SK-N-SH (cell line): ENCODE data around the gene SMIM22. TPM values are rescaled to one million over a fixed set of nuclear protein-coding genes. Genes with fewer than 3 reads are reported as not detected.

ENCODE experiments used
- CTCF ChIA-PET: fragments of 300-600, 350-600 bp; formaldehyde crosslinking; extraction: SDS; loops from one replicate; lab custom pipeline; 2021; lab: Yijun Ruan, JAX
- POLR2A ChIA-PET: fragments of 350-600 bp; sonication (Branson Sonifier 250); formaldehyde crosslinking; extraction: SDS; loops from one replicate; lab custom pipeline; 2020; ENCODE audit warnings: antibody characterized with exemption, inconsistent platforms; lab: Yijun Ruan, JAX
- DNase-seq: peaks from one replicate; pipeline ENCODE4 v3.0.0; 2012
- H2AFZ ChIP-seq: fragments of 200-600 bp; sonication (generic); 2 replicates; pipeline ENCODE4 v1.8.1; 2016; ENCODE audit warnings: antibody characterized with exemption, mild to moderate bottlenecking, low read depth
- H3F3A ChIP-seq: fragments of 200-600 bp; sonication (generic); replicated peaks from 2 replicates; pipeline ENCODE3; 2016; ENCODE audit warnings: antibody characterized with exemption, mild to moderate bottlenecking; ENCODE audit not compliant: insufficient read depth
- H3K27ac ChIP-seq, 2 experiments: fragments of 200-500 bp in 1 of 2; fragments of 200-600 bp in 1 of 2; sonication (Bioruptor generic) in 1 of 2; sonication (generic), shearing (Covaris generic) in 1 of 2; 2 replicates each; pipeline versions ENCODE4 v1.5.1 to v1.6.1; 2014 to 2016; ENCODE audit warnings: low read depth in 2 of 2, inconsistent platforms in 1 of 2, low read length in 1 of 2, mild to moderate bottlenecking in 1 of 2, mixed read lengths in 1 of 2
- H3K27me3 ChIP-seq: fragments of 200-600 bp; sonication (generic), shearing (Covaris generic); 2 replicates; pipeline ENCODE4 v1.6.1; 2016; ENCODE audit warnings: mixed run types; ENCODE audit not compliant: insufficient read depth
- H3K36me3 ChIP-seq, 2 experiments: fragments of 200-500 bp in 1 of 2; fragments of 200-600 bp in 1 of 2; sonication (Bioruptor generic) in 1 of 2; sonication (generic) in 1 of 2; replicated peaks in 1 of 2; 2 replicates each; pipeline versions ENCODE3 to v1.5.1; 2014 to 2016; ENCODE audit warnings: low read length in 1 of 2, mild to moderate bottlenecking in 1 of 2; ENCODE audit not compliant: insufficient read depth in 2 of 2, control insufficient read depth in 1 of 2
- H3K4me1 ChIP-seq, 2 experiments: fragments of 200-500 bp in 1 of 2; fragments of 200-600 bp in 1 of 2; sonication (Bioruptor generic) in 1 of 2; sonication (generic), shearing (Covaris generic) in 1 of 2; 2 replicates each; pipeline versions ENCODE4 v1.5.1 to v1.6.1; 2014 to 2016; ENCODE audit warnings: low read depth in 1 of 2, low read length in 1 of 2, mixed run types in 1 of 2; ENCODE audit not compliant: insufficient read depth in 2 of 2, control insufficient read depth in 1 of 2
- H3K4me2 ChIP-seq: fragments of 200-600 bp; sonication (generic), shearing (Covaris generic); 2 replicates; pipeline ENCODE4 v1.6.1; 2017; ENCODE audit warnings: mixed run types
- H3K4me3 ChIP-seq, 2 experiments: fragments of 200-500 bp in 1 of 2; fragments of 200-600 bp in 1 of 2; sonication (Bioruptor generic) in 1 of 2; sonication (generic), shearing (Covaris generic) in 1 of 2; 2 replicates each; pipeline versions ENCODE4 v1.5.1 to v1.8.1; 2014 to 2016; ENCODE audit warnings: low read depth in 2 of 2, inconsistent platforms in 1 of 2, low read length in 1 of 2, mild to moderate bottlenecking in 1 of 2, mixed read lengths in 1 of 2, moderate library complexity in 1 of 2
- H3K79me2 ChIP-seq: fragments of 200-600 bp; sonication (generic); 2 replicates; pipeline ENCODE4 v1.8.1; 2017; ENCODE audit warnings: mild to moderate bottlenecking; ENCODE audit not compliant: insufficient read depth
- H3K9ac ChIP-seq: fragments of 200-600 bp; sonication (generic); 2 replicates; pipeline ENCODE4 v1.6.1; 2017; ENCODE audit warnings: mixed run types
- H3K9me2 ChIP-seq: fragments of 200-600 bp; sonication (generic); 2 replicates; pipeline ENCODE4 v1.6.1; 2017; ENCODE audit warnings: mixed run types
- H3K9me3 ChIP-seq: fragments of 200-600 bp; sonication (generic); 2 replicates; pipeline ENCODE4 v1.6.1; 2017; ENCODE audit warnings: mixed run types, mild to moderate bottlenecking, moderate library complexity
- H4K20me1 ChIP-seq: fragments of 200-600 bp; sonication (generic); 2 replicates; pipeline ENCODE4 v1.6.1; 2017; ENCODE audit warnings: mild to moderate bottlenecking, mixed run types; ENCODE audit not compliant: insufficient read depth
- CHD2 ChIP-seq: fragments of 150-350 bp; IDR thresholded peaks from 2 replicates; pipeline ENCODE4 v1.6.1; 2018; ENCODE audit warnings: low read length; ENCODE audit not compliant: partially characterized antibody
- ELF1 ChIP-seq: IDR thresholded peaks from 2 replicates; pipeline ENCODE4 v1.4.0; 2012
- EP300 ChIP-seq, 2 experiments: IDR thresholded peaks; 2 replicates each; pipeline versions ENCODE4 v1.4.0 to v1.6.1; 2012; ENCODE audit warnings: borderline replicate concordance in 1 of 2, low read depth in 1 of 2, low read length in 1 of 2
- EZH2phosphoT487 ChIP-seq: fragments of 200-600 bp; sonication (generic); IDR thresholded peaks from 2 replicates; pipeline ENCODE4 v1.6.1; 2017; ENCODE audit warnings: low read depth, mixed run types, mild to moderate bottlenecking, antibody characterized with exemption, moderate library complexity, borderline replicate concordance
- FOXJ3 ChIP-seq: sonication (generic); formaldehyde crosslinking; IDR thresholded peaks from 2 replicates; pipeline ENCODE4 v1.5.1; 2020; ENCODE audit warnings: mild to moderate bottlenecking, missing genetic modification reagents
- FOXM1 ChIP-seq: IDR thresholded peaks from 2 replicates; pipeline ENCODE4 v1.4.0; 2012; ENCODE audit warnings: low read depth, mild to moderate bottlenecking
- JUND ChIP-seq: IDR thresholded peaks from 2 replicates; pipeline ENCODE4 v1.4.0; 2012
- NFIC ChIP-seq: IDR thresholded peaks from 2 replicates; pipeline ENCODE4 v1.4.0; 2012; ENCODE audit warnings: borderline replicate concordance
- NRF1 ChIP-seq: IDR thresholded peaks from 2 replicates; pipeline ENCODE4 v1.6.1; 2012; ENCODE audit warnings: low read depth, mild to moderate bottlenecking, low read length
- RAD21 ChIP-seq: IDR thresholded peaks from 2 replicates; pipeline ENCODE4 v1.6.1; 2012; ENCODE audit warnings: mild to moderate bottlenecking, low read length
- RCOR1 ChIP-seq: fragments of 150-350 bp; IDR thresholded peaks from 2 replicates; pipeline ENCODE4 v1.6.1; 2017; ENCODE audit warnings: antibody characterized with exemption, low read length
- SMC3 ChIP-seq: IDR thresholded peaks from 2 replicates; pipeline ENCODE4 v1.6.1; 2012; ENCODE audit warnings: low read depth, low read length, improper control_type of control experiment
- TCF12 ChIP-seq: IDR thresholded peaks from 2 replicates; pipeline ENCODE4 v1.4.0; 2012
- WGBS: methylation state at CpG from one replicate; pipeline ENCODE4 v1.1.6; 2017; ENCODE audit warnings: low lambda C conversion rate; 5-methylcytosine and 5-hydroxymethylcytosine counted together
- polyA plus RNA-seq, 3 experiments: library from polyadenylated mRNA; depleted of rRNA; stranded (reverse); fragments of >200 nt; gene quantifications; 2 replicates each; pipeline ENCODE4 v1.2.3, GENCODE V29; 2012
- TF ChIP-seq, protein P1 (sequence below): IDR thresholded peaks from 2 replicates; pipeline ENCODE4; 2012
- TF ChIP-seq, protein P2 (sequence below): IDR thresholded peaks from 2 replicates; pipeline ENCODE4 v1.4.0; 2012; ENCODE audit warnings: low read depth, borderline replicate concordance
- TF ChIP-seq, protein P3 (sequence below): IDR thresholded peaks from 2 replicates; pipeline ENCODE4 v1.6.1; 2012; ENCODE audit warnings: mild to moderate bottlenecking, low read depth, low read length, moderate library complexity
- TF ChIP-seq, protein P4 (sequence below): fragments of 150-350 bp; IDR thresholded peaks from 2 replicates; pipeline ENCODE4 v1.6.1; 2017; ENCODE audit warnings: antibody characterized with exemption, low read length, low read depth, borderline replicate concordance
- TF ChIP-seq, protein P5 (sequence below): fragments of 200-600 bp; sonication (generic); IDR thresholded peaks from 2 replicates; pipeline ENCODE4 v1.6.1; 2017; ENCODE audit warnings: antibody characterized with exemption, mild to moderate bottlenecking, moderate library complexity
- TF ChIP-seq, protein P6 (sequence below): IDR thresholded peaks from 2 replicates; pipeline ENCODE4 v1.4.0; 2012; ENCODE audit warnings: low read depth, borderline replicate concordance

Gene SMIM22
- polyA plus RNA-seq, 1 of the 3 experiments (the other 2 are of a cell fraction) = not detected

DNA sequence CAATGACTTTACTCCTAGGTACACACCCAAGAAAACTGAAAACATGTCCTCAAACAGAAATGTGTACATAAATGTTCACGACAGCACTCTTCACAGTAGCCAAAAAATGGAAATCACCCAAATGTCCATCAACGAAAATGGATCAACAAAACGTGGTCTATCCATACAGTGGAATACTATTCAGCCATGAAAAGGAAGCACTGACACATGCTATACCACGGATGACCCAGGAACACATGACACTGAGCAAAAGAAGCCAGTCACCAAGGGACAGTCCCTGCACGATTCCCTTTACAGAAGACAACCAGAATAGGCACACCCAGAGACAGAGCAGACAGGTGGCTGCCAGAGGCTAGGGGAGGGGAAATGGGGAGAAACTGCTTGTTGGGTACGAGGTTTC, 39.5 kb upstream of the SMIM22 start:
- ChIA-PET CTCF (no interaction called here), POLR2A (interaction anchor here (1.1 kb wide), 1 partner anchor 10 kb away, joined by 4 read pairs; no protein-coding TSS in a partner anchor)
- H3K9me3 ChIP-seq = 0 out of 2 replicates have a peak, but pooled peaks cover 6% of the 10 kb centered on the region
- no peaks in the 10 kb centered on the region for H3K27me3 ChIP-seq
- no peak overlapping the region for H2AFZ ChIP-seq
- H3K4me1 ChIP-seq = no peaks in the 10 kb centered on the region
- no peaks in the 10 kb centered on the region for H3K9me2 ChIP-seq
- no peaks in the 10 kb centered on the region for H3K79me2 ChIP-seq
- H3K4me2 ChIP-seq = no peak overlapping the region
- DNase-seq = no peak
- H3K9ac ChIP-seq = no peak overlapping the region
- WGBS = 92% methylated on average over 6 of the region's 6 CpGs
- peaks cover 45 to 61% of the 10 kb centered on the region in 2 experiments for H3K36me3 ChIP-seq
- TF ChIP-seq, protein P1, sequence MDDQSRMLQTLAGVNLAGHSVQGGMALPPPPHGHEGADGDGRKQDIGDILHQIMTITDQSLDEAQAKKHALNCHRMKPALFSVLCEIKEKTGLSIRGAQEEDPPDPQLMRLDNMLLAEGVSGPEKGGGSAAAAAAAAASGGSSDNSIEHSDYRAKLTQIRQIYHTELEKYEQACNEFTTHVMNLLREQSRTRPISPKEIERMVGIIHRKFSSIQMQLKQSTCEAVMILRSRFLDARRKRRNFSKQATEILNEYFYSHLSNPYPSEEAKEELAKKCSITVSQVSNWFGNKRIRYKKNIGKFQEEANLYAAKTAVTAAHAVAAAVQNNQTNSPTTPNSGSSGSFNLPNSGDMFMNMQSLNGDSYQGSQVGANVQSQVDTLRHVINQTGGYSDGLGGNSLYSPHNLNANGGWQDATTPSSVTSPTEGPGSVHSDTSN = no peak
- TF ChIP-seq, protein P2, sequence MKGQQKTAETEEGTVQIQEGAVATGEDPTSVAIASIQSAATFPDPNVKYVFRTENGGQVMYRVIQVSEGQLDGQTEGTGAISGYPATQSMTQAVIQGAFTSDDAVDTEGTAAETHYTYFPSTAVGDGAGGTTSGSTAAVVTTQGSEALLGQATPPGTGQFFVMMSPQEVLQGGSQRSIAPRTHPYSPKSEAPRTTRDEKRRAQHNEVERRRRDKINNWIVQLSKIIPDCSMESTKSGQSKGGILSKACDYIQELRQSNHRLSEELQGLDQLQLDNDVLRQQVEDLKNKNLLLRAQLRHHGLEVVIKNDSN = no peak
- TF ChIP-seq, protein P3, sequence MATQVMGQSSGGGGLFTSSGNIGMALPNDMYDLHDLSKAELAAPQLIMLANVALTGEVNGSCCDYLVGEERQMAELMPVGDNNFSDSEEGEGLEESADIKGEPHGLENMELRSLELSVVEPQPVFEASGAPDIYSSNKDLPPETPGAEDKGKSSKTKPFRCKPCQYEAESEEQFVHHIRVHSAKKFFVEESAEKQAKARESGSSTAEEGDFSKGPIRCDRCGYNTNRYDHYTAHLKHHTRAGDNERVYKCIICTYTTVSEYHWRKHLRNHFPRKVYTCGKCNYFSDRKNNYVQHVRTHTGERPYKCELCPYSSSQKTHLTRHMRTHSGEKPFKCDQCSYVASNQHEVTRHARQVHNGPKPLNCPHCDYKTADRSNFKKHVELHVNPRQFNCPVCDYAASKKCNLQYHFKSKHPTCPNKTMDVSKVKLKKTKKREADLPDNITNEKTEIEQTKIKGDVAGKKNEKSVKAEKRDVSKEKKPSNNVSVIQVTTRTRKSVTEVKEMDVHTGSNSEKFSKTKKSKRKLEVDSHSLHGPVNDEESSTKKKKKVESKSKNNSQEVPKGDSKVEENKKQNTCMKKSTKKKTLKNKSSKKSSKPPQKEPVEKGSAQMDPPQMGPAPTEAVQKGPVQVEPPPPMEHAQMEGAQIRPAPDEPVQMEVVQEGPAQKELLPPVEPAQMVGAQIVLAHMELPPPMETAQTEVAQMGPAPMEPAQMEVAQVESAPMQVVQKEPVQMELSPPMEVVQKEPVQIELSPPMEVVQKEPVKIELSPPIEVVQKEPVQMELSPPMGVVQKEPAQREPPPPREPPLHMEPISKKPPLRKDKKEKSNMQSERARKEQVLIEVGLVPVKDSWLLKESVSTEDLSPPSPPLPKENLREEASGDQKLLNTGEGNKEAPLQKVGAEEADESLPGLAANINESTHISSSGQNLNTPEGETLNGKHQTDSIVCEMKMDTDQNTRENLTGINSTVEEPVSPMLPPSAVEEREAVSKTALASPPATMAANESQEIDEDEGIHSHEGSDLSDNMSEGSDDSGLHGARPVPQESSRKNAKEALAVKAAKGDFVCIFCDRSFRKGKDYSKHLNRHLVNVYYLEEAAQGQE = no peak
- TF ChIP-seq NFIC (no peak), RCOR1 (no peak), ELF1 (no peak), JUND (no peak), FOXM1 (no peak), EZH2phosphoT487 (no peak), NRF1 (no peak), RAD21 (no peak), EP300 (IDR thresholded peaks at IDR 0.05; ENCODE audit: borderline replicate concordance in 1 of 2, low read depth in 1 of 2, low read length in 1 of 2) (no peak), CHD2 (no peak), SMC3 (no peak), FOXJ3 (CRISPR knock-in tag) (no peak), TCF12 (no peak)
- TF ChIP-seq, protein P4, sequence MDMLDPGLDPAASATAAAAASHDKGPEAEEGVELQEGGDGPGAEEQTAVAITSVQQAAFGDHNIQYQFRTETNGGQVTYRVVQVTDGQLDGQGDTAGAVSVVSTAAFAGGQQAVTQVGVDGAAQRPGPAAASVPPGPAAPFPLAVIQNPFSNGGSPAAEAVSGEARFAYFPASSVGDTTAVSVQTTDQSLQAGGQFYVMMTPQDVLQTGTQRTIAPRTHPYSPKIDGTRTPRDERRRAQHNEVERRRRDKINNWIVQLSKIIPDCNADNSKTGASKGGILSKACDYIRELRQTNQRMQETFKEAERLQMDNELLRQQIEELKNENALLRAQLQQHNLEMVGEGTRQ = no peak
- TF ChIP-seq, protein P5, sequence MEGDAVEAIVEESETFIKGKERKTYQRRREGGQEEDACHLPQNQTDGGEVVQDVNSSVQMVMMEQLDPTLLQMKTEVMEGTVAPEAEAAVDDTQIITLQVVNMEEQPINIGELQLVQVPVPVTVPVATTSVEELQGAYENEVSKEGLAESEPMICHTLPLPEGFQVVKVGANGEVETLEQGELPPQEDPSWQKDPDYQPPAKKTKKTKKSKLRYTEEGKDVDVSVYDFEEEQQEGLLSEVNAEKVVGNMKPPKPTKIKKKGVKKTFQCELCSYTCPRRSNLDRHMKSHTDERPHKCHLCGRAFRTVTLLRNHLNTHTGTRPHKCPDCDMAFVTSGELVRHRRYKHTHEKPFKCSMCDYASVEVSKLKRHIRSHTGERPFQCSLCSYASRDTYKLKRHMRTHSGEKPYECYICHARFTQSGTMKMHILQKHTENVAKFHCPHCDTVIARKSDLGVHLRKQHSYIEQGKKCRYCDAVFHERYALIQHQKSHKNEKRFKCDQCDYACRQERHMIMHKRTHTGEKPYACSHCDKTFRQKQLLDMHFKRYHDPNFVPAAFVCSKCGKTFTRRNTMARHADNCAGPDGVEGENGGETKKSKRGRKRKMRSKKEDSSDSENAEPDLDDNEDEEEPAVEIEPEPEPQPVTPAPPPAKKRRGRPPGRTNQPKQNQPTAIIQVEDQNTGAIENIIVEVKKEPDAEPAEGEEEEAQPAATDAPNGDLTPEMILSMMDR = no peak
- TF ChIP-seq, protein P6, sequence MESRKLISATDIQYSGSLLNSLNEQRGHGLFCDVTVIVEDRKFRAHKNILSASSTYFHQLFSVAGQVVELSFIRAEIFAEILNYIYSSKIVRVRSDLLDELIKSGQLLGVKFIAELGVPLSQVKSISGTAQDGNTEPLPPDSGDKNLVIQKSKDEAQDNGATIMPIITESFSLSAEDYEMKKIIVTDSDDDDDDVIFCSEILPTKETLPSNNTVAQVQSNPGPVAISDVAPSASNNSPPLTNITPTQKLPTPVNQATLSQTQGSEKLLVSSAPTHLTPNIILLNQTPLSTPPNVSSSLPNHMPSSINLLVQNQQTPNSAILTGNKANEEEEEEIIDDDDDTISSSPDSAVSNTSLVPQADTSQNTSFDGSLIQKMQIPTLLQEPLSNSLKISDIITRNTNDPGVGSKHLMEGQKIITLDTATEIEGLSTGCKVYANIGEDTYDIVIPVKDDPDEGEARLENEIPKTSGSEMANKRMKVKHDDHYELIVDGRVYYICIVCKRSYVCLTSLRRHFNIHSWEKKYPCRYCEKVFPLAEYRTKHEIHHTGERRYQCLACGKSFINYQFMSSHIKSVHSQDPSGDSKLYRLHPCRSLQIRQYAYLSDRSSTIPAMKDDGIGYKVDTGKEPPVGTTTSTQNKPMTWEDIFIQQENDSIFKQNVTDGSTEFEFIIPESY = no peak
- H3K27ac ChIP-seq = no peak overlapping the region
- H3K4me3 ChIP-seq = no peak overlapping the region
- no peaks in the 10 kb centered on the region for H4K20me1 ChIP-seq
- peaks cover 3% of the 10 kb centered on the region for H3F3A ChIP-seq
